GM13977 (cell line): Measurements from ENCODE around the gene ZBP1.

Experiments
- DNase-seq: peaks from one replicate; pipeline ENCODE4 v3.0.0; 2012; ENCODE audit warnings: low spot score
- in situ Hi-C: fragments of 300-500 bp; cut with MboI; formaldehyde crosslinking; loops from one replicate; pipeline ENCODE4 v1.12.0; 2022; ENCODE audit warnings: low sequenced_read_pairs, low pct_unique_long_range_greater_than_20kb, mixed read lengths, inconsistent platforms; ENCODE audit not compliant: unreplicated experiment
- TF ChIP-seq, protein P1 (sequence below): IDR thresholded peaks from 2 replicates; pipeline ENCODE4 v1.5.1; 2012; ENCODE audit warnings: mild to moderate bottlenecking, control low read depth; ENCODE audit not compliant: insufficient read depth; ENCODE audit errors: extremely low read depth, missing control alignments

Gene ZBP1

DNA sequence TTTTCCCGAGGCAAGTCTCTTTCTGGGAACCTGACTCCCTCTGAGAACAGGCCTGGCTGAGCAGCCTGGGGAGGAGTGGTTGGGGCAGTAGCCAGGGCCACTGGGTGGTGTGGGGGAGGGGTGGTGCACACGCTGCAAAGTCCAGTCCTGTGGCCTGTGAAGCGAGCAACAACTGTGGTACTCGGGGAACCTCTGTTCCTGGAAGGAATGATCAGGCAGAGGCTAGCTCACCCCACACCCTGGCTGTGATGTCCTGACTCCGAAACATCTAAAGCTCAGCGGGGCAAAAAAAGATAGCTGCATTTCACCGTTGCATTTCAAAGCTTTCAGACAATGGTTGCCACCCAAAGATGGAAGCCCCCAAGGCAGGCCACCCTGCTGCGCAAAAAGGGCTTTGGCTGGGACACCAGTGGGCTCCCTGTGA lies 33.8 kb downstream of the ZBP1 start:
- TF ChIP-seq, protein P1, sequence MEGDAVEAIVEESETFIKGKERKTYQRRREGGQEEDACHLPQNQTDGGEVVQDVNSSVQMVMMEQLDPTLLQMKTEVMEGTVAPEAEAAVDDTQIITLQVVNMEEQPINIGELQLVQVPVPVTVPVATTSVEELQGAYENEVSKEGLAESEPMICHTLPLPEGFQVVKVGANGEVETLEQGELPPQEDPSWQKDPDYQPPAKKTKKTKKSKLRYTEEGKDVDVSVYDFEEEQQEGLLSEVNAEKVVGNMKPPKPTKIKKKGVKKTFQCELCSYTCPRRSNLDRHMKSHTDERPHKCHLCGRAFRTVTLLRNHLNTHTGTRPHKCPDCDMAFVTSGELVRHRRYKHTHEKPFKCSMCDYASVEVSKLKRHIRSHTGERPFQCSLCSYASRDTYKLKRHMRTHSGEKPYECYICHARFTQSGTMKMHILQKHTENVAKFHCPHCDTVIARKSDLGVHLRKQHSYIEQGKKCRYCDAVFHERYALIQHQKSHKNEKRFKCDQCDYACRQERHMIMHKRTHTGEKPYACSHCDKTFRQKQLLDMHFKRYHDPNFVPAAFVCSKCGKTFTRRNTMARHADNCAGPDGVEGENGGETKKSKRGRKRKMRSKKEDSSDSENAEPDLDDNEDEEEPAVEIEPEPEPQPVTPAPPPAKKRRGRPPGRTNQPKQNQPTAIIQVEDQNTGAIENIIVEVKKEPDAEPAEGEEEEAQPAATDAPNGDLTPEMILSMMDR: no peak
- in situ Hi-C loops: no loop called here
- DNase-seq: no peak

- in situ Hi-C loops: no loop called here
- no peak for DNase-seq
- TF ChIP-seq, protein P1: no peak
These were observed 34.6 kb downstream of the ZBP1 start for GRCh38 chr20:57585466-57586213.

DNA sequence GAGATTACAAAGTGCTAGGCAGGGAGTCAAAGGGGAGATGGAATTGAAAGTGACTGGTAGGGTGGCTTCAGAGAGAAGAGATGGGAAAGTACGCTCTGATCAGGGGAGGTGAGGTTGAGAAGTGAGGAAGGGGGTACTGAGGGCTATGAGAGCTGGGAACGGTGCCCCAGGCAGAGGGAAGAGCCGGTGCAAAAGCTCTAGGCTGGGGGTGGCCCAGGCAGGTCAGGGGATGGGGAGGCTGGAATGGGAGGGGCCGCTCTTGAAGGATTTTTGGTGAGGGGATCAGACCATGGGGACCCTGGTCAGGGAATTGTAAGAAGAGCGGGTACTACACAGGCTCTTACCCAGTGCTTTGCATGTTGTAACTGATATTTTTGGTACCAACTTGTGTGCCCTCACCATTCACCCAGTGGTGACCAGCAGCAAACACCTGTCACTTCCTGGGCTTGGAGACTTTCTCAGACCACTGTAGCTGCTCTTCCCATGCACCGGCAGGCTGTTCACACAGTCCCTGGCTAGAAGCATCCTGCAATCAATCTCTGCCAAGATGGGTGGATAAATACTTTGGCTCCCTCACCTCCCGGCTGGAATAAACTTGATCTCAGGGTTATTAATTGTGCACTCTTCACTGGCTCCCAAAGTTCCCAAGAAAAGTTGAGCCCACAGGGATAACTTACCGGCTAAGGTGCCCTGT lies 35.3 kb downstream of the ZBP1 start:
- no peak for DNase-seq
- in situ Hi-C loops: no loop called here
- TF ChIP-seq, protein P1: no peak

DNA sequence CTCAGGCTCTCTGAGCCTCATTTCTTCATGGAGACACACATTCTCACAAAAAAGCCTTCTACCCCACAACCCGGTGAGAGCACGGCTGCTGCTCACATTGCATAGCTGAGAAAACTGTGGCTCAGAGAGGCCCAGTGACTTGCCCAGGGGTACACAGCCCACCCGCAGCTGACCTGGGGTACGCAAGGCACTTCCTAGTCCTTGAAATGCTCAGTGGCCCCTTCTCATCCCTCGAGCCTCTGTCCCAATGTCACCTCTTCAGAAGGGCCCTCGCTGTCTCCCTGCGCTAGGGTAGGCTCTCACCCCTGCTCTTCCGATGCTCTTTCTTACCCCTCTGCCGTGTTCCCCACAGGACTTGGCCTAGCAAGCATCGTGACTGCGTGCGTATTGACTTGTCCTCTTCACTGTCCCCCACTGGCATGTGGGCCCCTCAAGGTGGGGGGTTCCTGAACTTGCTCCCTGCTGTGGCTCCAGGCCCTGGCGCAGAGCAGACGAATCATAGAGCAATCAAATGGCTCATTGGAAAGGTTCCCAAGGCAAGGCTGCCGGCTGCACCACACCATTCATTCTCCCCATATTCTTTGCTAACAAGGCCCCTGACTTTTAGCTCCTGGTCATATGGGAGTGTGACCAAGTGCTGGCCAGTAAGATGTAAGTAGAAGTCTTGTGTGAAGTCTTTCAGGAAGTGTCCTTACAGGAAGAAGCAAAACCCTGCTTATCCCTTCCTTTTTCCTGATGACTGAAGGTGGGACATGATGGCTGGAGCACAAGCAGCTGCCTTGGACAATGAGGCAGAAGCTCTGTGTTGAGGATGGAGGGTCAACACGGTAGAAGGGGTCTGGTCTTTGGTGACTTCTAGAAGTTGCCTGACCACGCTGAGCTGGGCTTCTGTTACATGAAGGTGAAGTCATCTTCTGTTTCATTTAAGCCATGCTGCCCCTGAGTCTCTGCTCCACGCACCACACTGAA lies 36.7 kb downstream of the ZBP1 start:
- in situ Hi-C loops: no loop called here
- DNase-seq: no peak
- TF ChIP-seq, protein P1: no peak

GRCh38 chr20:57582432-57583288 lies 37.6 kb downstream of the ZBP1 start:
- in situ Hi-C loops: no loop called here
- no peak for DNase-seq
- TF ChIP-seq, protein P1: peak; percentile 37

- in situ Hi-C loops: no loop called here
- TF ChIP-seq, protein P1: no peak
- DNase-seq: no peak
These were observed 38.2 kb downstream of the ZBP1 start for GRCh38 chr20:57582029-57582378.
